ENCODE results near the gene METTL27. TPM values are rescaled to one million over a fixed set of nuclear protein-coding genes. Genes with fewer than 3 reads are reported as not detected.
A peak's percentile ranks its signal among the peaks of the same experiment; 100 is the strongest.

The METTL27 gene
- total RNA-seq, 3 donors from 2014 or later, result 1.6 to 10.6 (median 7.0) TPM

DNA sequence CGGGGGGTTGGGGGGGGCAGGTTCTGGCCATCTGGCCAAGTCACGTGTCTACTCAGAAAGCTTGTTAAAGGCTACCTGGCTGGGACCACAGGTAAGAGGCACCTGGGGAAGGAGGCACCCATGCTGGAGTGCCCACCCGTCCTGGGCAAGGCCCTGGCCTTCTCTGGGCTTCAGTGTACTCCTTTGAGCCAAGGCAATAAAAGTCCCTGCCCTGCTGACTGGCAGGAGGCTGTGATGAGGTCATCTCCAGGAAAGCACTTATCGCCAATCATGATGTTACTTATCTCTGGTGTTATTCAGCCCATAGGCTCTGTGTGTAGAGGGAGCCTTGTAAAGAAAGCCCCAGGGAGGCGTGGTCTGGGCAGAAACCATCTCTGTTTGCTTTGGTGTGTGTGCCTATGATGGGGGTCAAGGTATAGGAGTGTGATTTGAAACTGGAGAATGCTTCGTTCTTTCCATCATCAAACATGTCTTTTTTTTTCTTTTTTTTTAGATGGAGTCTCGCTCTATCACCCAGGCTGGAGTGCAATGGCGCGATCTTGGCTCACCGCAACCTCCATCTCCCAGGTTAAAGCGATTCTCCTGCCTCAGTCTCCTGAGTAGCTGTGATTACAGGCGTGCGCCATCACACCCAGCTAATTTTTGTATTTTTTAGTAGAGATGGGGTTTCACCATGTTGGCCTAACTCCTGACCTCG is 14.1 kb downstream of the METTL27 start:
- Histone ChIP-seq H3K4me1 (peaks cover 3 to 16% of the 10 kb centered on the region in 2 donors), H3K9me3 (no peaks in the 10 kb centered on the region), H3K36me3 (no peaks in the 10 kb centered on the region), H3K27me3 (no peaks in the 10 kb centered on the region), H3K27ac (peak overlapping the region; percentile 95), H3K4me3 (peak overlapping the region in 2 of 3 donors; percentile 22 to 49)
- no peak for DNase-seq (ENCODE audit: low spot score in 2 of 2)
- intact Hi-C loops (cut with DNase I; ENCODE audit: low total_unique reads), result no loop called here
- TF ChIP-seq POLR2A (IDR thresholded peaks at IDR 0.05), result no peak
- TF ChIP-seq POLR2AphosphoS5 (IDR thresholded peaks at IDR 0.05), result no peak
- TF ChIP-seq, protein P1, sequence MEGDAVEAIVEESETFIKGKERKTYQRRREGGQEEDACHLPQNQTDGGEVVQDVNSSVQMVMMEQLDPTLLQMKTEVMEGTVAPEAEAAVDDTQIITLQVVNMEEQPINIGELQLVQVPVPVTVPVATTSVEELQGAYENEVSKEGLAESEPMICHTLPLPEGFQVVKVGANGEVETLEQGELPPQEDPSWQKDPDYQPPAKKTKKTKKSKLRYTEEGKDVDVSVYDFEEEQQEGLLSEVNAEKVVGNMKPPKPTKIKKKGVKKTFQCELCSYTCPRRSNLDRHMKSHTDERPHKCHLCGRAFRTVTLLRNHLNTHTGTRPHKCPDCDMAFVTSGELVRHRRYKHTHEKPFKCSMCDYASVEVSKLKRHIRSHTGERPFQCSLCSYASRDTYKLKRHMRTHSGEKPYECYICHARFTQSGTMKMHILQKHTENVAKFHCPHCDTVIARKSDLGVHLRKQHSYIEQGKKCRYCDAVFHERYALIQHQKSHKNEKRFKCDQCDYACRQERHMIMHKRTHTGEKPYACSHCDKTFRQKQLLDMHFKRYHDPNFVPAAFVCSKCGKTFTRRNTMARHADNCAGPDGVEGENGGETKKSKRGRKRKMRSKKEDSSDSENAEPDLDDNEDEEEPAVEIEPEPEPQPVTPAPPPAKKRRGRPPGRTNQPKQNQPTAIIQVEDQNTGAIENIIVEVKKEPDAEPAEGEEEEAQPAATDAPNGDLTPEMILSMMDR (IDR thresholded peaks at IDR 0.05), result no peak

GRCh38 chr7:73827567-73828106 is 14.7 kb downstream of the METTL27 start:
- Histone ChIP-seq H3K4me1 (peaks cover 3 to 19% of the 10 kb centered on the region in 2 donors), H3K9me3 (no peaks in the 10 kb centered on the region), H3K27ac (peak overlapping the region; percentile 95), H3K27me3 (no peaks in the 10 kb centered on the region), H3K36me3 (no peaks in the 10 kb centered on the region), H3K4me3 (peak overlapping the region in 2 of 3 donors; percentile 22 to 49)
- DNase-seq (ENCODE audit: low spot score in 2 of 2), result peak; percentile 81 to 91
- TF ChIP-seq, protein P1 (IDR thresholded peaks at IDR 0.05), result no peak
- TF ChIP-seq POLR2A (IDR thresholded peaks at IDR 0.05) (no peak), POLR2AphosphoS5 (IDR thresholded peaks at IDR 0.05) (peak in 2 of 3 donors; percentile 44 to 67)
- intact Hi-C loops (cut with DNase I; ENCODE audit: low total_unique reads), result no loop called here

- H3K27me3 ChIP-seq, result no peaks in the 10 kb centered on the region
- TF ChIP-seq POLR2AphosphoS5 (IDR thresholded peaks at IDR 0.05), result peak in 1 of 3 donors; percentile 22
- TF ChIP-seq POLR2A (IDR thresholded peaks at IDR 0.05), result no peak
- TF ChIP-seq, protein P1 (IDR thresholded peaks at IDR 0.05), result no peak
- DNase-seq (ENCODE audit: low spot score in 2 of 2), result peak; percentile 69 to 74
- H3K4me3 ChIP-seq, result no peak overlapping the region
- peak overlapping the region; percentile 95 for H3K27ac ChIP-seq
- intact Hi-C loops (cut with DNase I; ENCODE audit: low total_unique reads), result no loop called here
- H3K9me3 ChIP-seq, result no peaks in the 10 kb centered on the region
- no peaks in the 10 kb centered on the region for H3K36me3 ChIP-seq
- peaks cover 3 to 19% of the 10 kb centered on the region in 2 donors for H3K4me1 ChIP-seq
Measured at GRCh38 chr7:73824986-73825385, 17.3 kb downstream of the METTL27 start.

DNA sequence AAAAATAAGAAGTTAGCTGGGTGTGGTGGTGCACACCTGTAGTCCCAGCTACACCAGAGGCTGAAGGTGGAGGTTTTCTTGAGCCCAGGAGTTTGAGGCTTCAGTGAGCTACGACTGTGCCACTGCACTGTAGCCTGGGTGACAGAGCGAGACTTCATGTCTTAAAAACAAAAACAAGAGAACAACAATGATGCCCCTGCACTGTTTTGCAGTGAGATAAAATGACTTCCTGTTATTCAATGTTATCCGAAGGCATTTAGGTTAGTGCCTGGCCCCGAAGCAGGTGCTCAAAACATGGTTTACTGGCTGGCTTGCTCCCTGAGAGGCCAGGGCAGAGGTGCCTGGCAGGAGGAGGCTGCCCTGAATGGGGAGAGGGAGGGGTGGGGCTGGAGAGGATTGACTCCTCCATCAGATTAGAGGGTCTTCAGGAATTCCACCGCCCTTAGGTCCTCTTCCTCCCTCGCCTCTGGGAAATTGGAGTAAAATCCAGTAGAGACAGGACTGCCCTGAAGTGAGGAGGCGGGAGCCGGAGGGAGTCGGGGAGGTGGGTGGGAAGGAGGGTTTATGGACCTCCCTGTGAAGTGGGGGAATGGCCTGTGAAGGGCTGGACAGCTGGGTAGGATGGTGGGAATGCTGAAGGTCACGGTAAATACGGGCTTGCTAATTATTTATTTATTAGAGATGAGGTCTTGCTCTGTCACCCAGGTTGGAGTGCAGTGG is 18.3 kb downstream of the METTL27 start:
- peaks cover 3 to 13% of the 10 kb centered on the region in 2 donors for H3K4me1 ChIP-seq

More for the DNA sequence above, 18.3 kb downstream of the METTL27 start:
- TF ChIP-seq POLR2AphosphoS5 (IDR thresholded peaks at IDR 0.05), result no peak
- TF ChIP-seq, protein P1 (IDR thresholded peaks at IDR 0.05), result no peak
- no peak for TF ChIP-seq POLR2A (IDR thresholded peaks at IDR 0.05)
- H3K36me3 ChIP-seq, result no peaks in the 10 kb centered on the region
- no peak overlapping the region for H3K4me3 ChIP-seq
- no peak for DNase-seq (ENCODE audit: low spot score in 2 of 2)
- intact Hi-C loops (cut with DNase I; ENCODE audit: low total_unique reads), result no loop called here
- no peaks in the 10 kb centered on the region for H3K9me3 ChIP-seq
- H3K27me3 ChIP-seq, result no peaks in the 10 kb centered on the region
- H3K27ac ChIP-seq, result peak overlapping the region; percentile 95
